Lung (tissue), 12 donors: ENCODE measurements around the gene SAMD7. TPM values are rescaled to one million over a fixed set of nuclear protein-coding genes. Genes with fewer than 3 reads are reported as not detected.

Experiments
- ATAC-seq: fragments of 200-7000 bp; cut with Tn5 transposase; one replicate; pipeline ENCODE4 v1.9.1; 2020; ENCODE audit warnings: moderate number of reproducible peaks; ENCODE audit not compliant: insufficient read depth, low FRiP score
- DNase-seq, 3 donors: peaks; one replicate each; pipeline ENCODE4 v3.0.0-alpha.2; 2013 to 2017
- H3K27ac ChIP-seq, 2 donors: one replicate each; pipeline ENCODE4 v1.5.1; 2013; ENCODE audit warnings: mild to moderate bottlenecking in 2 of 2, moderate library complexity in 2 of 2, control low read depth in 1 of 2, inconsistent platforms in 1 of 2, low read depth in 1 of 2, low read length in 1 of 2
- H3K27me3 ChIP-seq, 3 donors: one replicate each; pipeline ENCODE4 v1.5.1; 2013; ENCODE audit warnings: low read length in 2 of 3; ENCODE audit not compliant: control insufficient read depth in 3 of 3, insufficient read depth in 3 of 3
- H3K36me3 ChIP-seq, 4 donors: one replicate each; pipeline ENCODE4 v1.5.1; 2013; ENCODE audit warnings: low read length in 4 of 4, mild to moderate bottlenecking in 1 of 4, moderate library complexity in 1 of 4; ENCODE audit not compliant: control insufficient read depth in 4 of 4, insufficient read depth in 4 of 4
- H3K4me1 ChIP-seq, 5 donors: one replicate each; pipeline ENCODE4 v1.5.1; 2013; ENCODE audit warnings: low read length in 5 of 5, mild to moderate bottlenecking in 2 of 5, moderate library complexity in 1 of 5; ENCODE audit not compliant: control insufficient read depth in 5 of 5, insufficient read depth in 5 of 5
- H3K4me3 ChIP-seq: one replicate; pipeline ENCODE4 v1.5.1; 2013; ENCODE audit warnings: mild to moderate bottlenecking, control low read depth, moderate library complexity
- H3K9ac ChIP-seq, 2 donors: one replicate each; pipeline ENCODE4 v1.5.1; 2013; ENCODE audit warnings: low read length in 2 of 2, control low read depth in 1 of 2; ENCODE audit not compliant: insufficient read depth in 1 of 2
- H3K9me3 ChIP-seq, 4 donors: one replicate each; pipeline ENCODE4 v1.5.1; 2013; ENCODE audit warnings: low read length in 3 of 4, mild to moderate bottlenecking in 1 of 4, moderate library complexity in 1 of 4; ENCODE audit not compliant: control insufficient read depth in 4 of 4, insufficient read depth in 3 of 4
- WGBS, 2 donors: extraction: QIAGEN DNeasy Blood & Tissue Kit; methylation state at CpG; one replicate each; pipeline ENCODE4 v1.1.7; 2013; 5-methylcytosine and 5-hydroxymethylcytosine counted together
- polyA plus RNA-seq, 2 donors: library from polyadenylated mRNA; stranded (reverse); fragments of 200-250 nt; gene quantifications; one replicate each; pipeline ENCODE4 v1.2.1, GENCODE V29; 2013
- total RNA-seq, 2 donors: library from RNA; depleted of rRNA in 1 of 2; stranded (reverse); fragments of >200 nt in 1 of 2; gene quantifications; one replicate each; pipeline ENCODE4 v1.2.1, GENCODE V29; 2014 to 2021
- TF ChIP-seq, protein P1 (sequence below): IDR thresholded peaks from 2 replicates; pipeline ENCODE4 v1.5.1; 2012; ENCODE audit warnings: mild to moderate bottlenecking; ENCODE audit errors: control extremely low read depth, extremely low read depth
- donor health status: control.
- donor health status: control.
- donor health status: Bipolar disorder and iron deficiency.
- donor health status: healthy.
- donor health status: DM: yes; HTN: yes; CAD: no.

SAMD7 gene
- total and polyA plus RNA-seq, 4 donors, result not detected

DNA sequence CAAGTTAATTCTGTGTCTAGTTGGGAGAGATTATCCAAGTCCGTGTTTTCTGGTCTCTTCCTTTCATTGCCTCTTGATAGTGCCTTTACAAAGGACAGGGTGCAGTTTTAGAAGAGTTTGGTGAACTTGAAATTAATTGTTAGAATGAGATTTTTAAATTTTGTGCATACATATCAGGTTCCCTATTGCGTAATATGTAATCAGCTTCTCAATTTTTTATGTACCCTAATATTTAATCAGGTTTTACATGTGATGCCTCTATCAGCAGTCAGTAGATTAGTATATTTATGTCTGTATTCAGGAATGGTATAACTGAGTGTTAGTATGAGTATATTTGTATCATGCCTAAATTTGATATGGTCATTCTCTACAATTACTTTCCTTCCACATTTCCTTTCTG, 60.1 kb downstream of the SAMD7 start:
- Histone ChIP-seq H3K9me3 (no peaks in the 10 kb centered on the region), H3K4me3 (no peak overlapping the region), H3K4me1 (peaks cover 0 to 21% (median 9%) of the 10 kb centered on the region in 5 donors), H3K27ac (no peak overlapping the region), H3K36me3 (peaks cover 5 to 8% (median 7%) of the 10 kb centered on the region in 4 donors), H3K27me3 (no peaks in the 10 kb centered on the region), H3K9ac (no peak overlapping the region)
- WGBS, 2 donors, result 65 to 93% methylated on average over 2 of the region's 2 CpGs
- DNase-seq (no peak), ATAC-seq (no peak)
- TF ChIP-seq, protein P1, sequence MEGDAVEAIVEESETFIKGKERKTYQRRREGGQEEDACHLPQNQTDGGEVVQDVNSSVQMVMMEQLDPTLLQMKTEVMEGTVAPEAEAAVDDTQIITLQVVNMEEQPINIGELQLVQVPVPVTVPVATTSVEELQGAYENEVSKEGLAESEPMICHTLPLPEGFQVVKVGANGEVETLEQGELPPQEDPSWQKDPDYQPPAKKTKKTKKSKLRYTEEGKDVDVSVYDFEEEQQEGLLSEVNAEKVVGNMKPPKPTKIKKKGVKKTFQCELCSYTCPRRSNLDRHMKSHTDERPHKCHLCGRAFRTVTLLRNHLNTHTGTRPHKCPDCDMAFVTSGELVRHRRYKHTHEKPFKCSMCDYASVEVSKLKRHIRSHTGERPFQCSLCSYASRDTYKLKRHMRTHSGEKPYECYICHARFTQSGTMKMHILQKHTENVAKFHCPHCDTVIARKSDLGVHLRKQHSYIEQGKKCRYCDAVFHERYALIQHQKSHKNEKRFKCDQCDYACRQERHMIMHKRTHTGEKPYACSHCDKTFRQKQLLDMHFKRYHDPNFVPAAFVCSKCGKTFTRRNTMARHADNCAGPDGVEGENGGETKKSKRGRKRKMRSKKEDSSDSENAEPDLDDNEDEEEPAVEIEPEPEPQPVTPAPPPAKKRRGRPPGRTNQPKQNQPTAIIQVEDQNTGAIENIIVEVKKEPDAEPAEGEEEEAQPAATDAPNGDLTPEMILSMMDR, result no peak

DNA sequence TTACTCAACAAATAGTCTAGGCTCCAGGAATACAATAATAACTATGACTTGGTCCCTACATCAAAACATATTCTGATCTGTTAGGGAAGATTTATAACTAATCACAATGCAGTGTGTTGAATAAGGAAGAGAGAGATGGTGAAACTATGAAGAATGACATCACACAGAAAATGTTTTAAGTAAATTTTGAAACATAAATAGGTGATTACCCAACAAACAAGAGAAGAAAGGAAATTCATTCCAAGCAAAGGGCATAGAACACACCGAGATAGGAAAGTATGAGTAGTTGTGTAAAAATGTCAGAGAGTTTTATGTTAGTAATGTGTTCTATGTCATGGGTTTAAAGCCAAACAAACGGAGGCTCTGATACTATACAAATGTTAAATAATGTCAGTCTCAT, 68.7 kb downstream of the SAMD7 start:
- DNase-seq (no peak), ATAC-seq (no peak)
- no peak overlapping the region for H3K9ac ChIP-seq
- H3K27me3 ChIP-seq, result no peaks in the 10 kb centered on the region
- H3K9me3 ChIP-seq, result no peaks in the 10 kb centered on the region
- peaks cover 14 to 48% (median 37%) of the 10 kb centered on the region in 4 donors for H3K36me3 ChIP-seq
- WGBS, 2 donors, result 38 to 63% methylated on average over 2 of the region's 2 CpGs
- H3K4me1 ChIP-seq, result no peaks in the 10 kb centered on the region
- no peak overlapping the region for H3K27ac ChIP-seq
- no peak overlapping the region for H3K4me3 ChIP-seq
- TF ChIP-seq, protein P1, result no peak

DNA sequence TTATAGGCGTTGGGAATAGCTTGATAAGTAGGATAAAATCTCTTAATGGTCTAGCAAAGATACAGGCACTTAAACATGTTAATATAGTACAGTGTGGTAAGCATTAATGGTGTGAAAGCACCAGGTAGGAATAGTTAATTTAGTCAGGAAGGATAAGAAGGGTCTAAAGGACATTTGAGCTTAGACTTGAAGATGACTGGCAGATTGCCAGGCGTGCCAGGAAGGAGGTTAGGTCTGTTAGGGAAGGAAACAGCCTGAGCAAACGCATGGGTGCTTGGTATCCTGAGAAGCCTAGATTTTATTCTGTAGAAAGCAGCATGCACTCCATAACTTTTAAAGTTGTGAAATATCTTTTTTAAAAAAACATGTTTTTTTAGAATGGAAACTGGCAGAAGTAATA, 72.9 kb downstream of the SAMD7 start:
- Histone ChIP-seq H3K9me3 (no peaks in the 10 kb centered on the region), H3K27me3 (no peaks in the 10 kb centered on the region), H3K36me3 (peaks cover 15 to 39% (median 33%) of the 10 kb centered on the region in 4 donors), H3K27ac (no peak overlapping the region), H3K9ac (no peak overlapping the region), H3K4me1 (no peaks in the 10 kb centered on the region), H3K4me3 (no peak overlapping the region)
- TF ChIP-seq, protein P1, result no peak
- WGBS, 2 donors, result 39 to 59% methylated on average over 3 of the region's 3 CpGs
- DNase-seq, result peak in 2 of 3 donors; percentile 18 to 34
- no peak for ATAC-seq

Other genes starting within 250 kb of the SAMD7 start
- 100 to 1,000 TPM in 1 of 2 donors, 10 to 100 TPM in 1; 93.9 to 135 TPM for gene MECOM, start 247.9 kb upstream of the SAMD7 start, total RNA-seq
- gene MECOM, start 247.9 kb upstream of the SAMD7 start, polyA plus RNA-seq, result 10 to 100 TPM; 21.9 to 23.6 TPM
- gene TERC, start 146.5 kb upstream of the SAMD7 start, total RNA-seq, result 10 to 100 TPM; 12.4 to 45.7 TPM
- under 1 TPM in 1 of 2 donors, not detected in 1; 0.16 TPM for gene TERC, start 146.5 kb upstream of the SAMD7 start, polyA plus RNA-seq
- 1 to 10 TPM; 3.0 to 3.2 TPM for gene ACTRT3, start 142.0 kb upstream of the SAMD7 start, total RNA-seq
- gene ACTRT3, start 142.0 kb upstream of the SAMD7 start, polyA plus RNA-seq, result 1 to 10 TPM; 1.0 to 2.5 TPM
- 10 to 100 TPM; 11.2 to 32.1 TPM for gene MYNN, start 138.2 kb upstream of the SAMD7 start, total RNA-seq
- gene MYNN, start 138.2 kb upstream of the SAMD7 start, polyA plus RNA-seq, result 1 to 10 TPM; 8.1 to 8.9 TPM
- gene LRRIQ4, start 98.7 kb upstream of the SAMD7 start, total RNA-seq, result under 1 TPM in 1 of 2 donors, not detected in 1; 0.09 TPM
- gene LRRIQ4, start 98.7 kb upstream of the SAMD7 start, polyA plus RNA-seq, result under 1 TPM in 1 of 2 donors, not detected in 1; 0.03 TPM
- gene LRRC34, start 98.7 kb upstream of the SAMD7 start, total RNA-seq, result 10 to 100 TPM in 1 of 2 donors, 1 to 10 TPM in 1; 9.1 to 17.5 TPM
- gene LRRC34, start 98.7 kb upstream of the SAMD7 start, polyA plus RNA-seq, result 1 to 10 TPM; 2.9 to 4.6 TPM
- gene LRRC31, start 41.6 kb upstream of the SAMD7 start, total RNA-seq, result under 1 TPM; 0.14 to 0.43 TPM
- gene LRRC31, start 41.6 kb upstream of the SAMD7 start, polyA plus RNA-seq, result 1 to 10 TPM in 1 of 2 donors, under 1 TPM in 1; 0.08 to 1.0 TPM
- gene SEC62, start 55.2 kb downstream of the SAMD7 start, total RNA-seq, result 10 to 100 TPM; 69.9 to 96.5 TPM
- 10 to 100 TPM; 55.2 to 55.5 TPM for gene SEC62, start 55.2 kb downstream of the SAMD7 start, polyA plus RNA-seq
- gene GPR160, start 126.4 kb downstream of the SAMD7 start, total RNA-seq, result 10 to 100 TPM; 18.7 to 23.3 TPM
- gene GPR160, start 126.4 kb downstream of the SAMD7 start, polyA plus RNA-seq, result 10 to 100 TPM; 16.9 to 22.7 TPM